Loucy (cell line): ENCODE data around the gene ASXL1.

Experiments
- H2AFZ ChIP-seq: fragments of 200-600 bp; sonication (generic); 2 replicates; pipeline ENCODE4 v1.6.0; 2016; ENCODE audit warnings: antibody characterized with exemption, mild to moderate bottlenecking, low read length, moderate library complexity
- H3F3A ChIP-seq: fragments of 200-600 bp; 2 replicates; pipeline ENCODE4 v1.6.0; 2016; ENCODE audit warnings: antibody characterized with exemption, low read depth, mild to moderate bottlenecking
- H3K27me3 ChIP-seq: fragments of 200-600 bp; sonication (generic); 2 replicates; pipeline ENCODE4 v1.6.1; 2014; ENCODE audit warnings: low read length, mild to moderate bottlenecking; ENCODE audit not compliant: insufficient read depth, poor library complexity, severe bottlenecking
- H3K36me3 ChIP-seq: fragments of 200-600 bp; sonication (generic); 2 replicates; pipeline ENCODE4 v1.6.1; 2016; ENCODE audit warnings: low read length; ENCODE audit not compliant: insufficient read depth
- H3K4me1 ChIP-seq: fragments of 200-600 bp; sonication (generic); 2 replicates; pipeline ENCODE4 v1.5.1; 2014; ENCODE audit warnings: low read length, mild to moderate bottlenecking; ENCODE audit not compliant: insufficient read depth, poor library complexity, severe bottlenecking
- H3K4me2 ChIP-seq: fragments of 200-600 bp; sonication (generic); 2 replicates; pipeline ENCODE4 v1.6.0; 2014; ENCODE audit warnings: antibody characterized with exemption, low read length, low read depth, mild to moderate bottlenecking; ENCODE audit not compliant: poor library complexity, severe bottlenecking
- H3K4me3 ChIP-seq: fragments of 200-600 bp; sonication (generic); 2 replicates; pipeline ENCODE4 v1.5.1; 2014; ENCODE audit warnings: low read length, mild to moderate bottlenecking, mixed read lengths; ENCODE audit not compliant: poor library complexity, severe bottlenecking
- H3K79me2 ChIP-seq: fragments of 200-600 bp; sonication (generic); 2 replicates; pipeline ENCODE4 v1.6.1; 2014; ENCODE audit warnings: low read length; ENCODE audit not compliant: insufficient read depth
- H3K9ac ChIP-seq: fragments of 200-600 bp; sonication (generic); 2 replicates; pipeline ENCODE4 v1.6.0; 2014; ENCODE audit warnings: mild to moderate bottlenecking, low read depth, low read length, moderate library complexity; ENCODE audit not compliant: poor library complexity, severe bottlenecking
- H3K9me2 ChIP-seq: fragments of 200-600 bp; sonication (generic); replicated peaks from 2 replicates; pipeline ENCODE4 v1.6.1; 2016; ENCODE audit warnings: low read depth, low read length, mixed read lengths
- H3K9me3 ChIP-seq: fragments of 200-600 bp; sonication (generic); 2 replicates; pipeline ENCODE4 v1.6.1; 2014; ENCODE audit warnings: mild to moderate bottlenecking, antibody characterized with exemption, low read length, low read depth; ENCODE audit not compliant: insufficient read depth
- H4K20me1 ChIP-seq: fragments of 200-600 bp; sonication (generic); 2 replicates; pipeline ENCODE4 v1.6.0; 2014; ENCODE audit warnings: antibody characterized with exemption, low read length, mild to moderate bottlenecking; ENCODE audit not compliant: insufficient read depth, poor library complexity, severe bottlenecking
- EZH2phosphoT487 ChIP-seq: fragments of 200-600 bp; IDR thresholded peaks from 2 replicates; pipeline ENCODE4 v1.6.1; 2018; ENCODE audit warnings: antibody characterized with exemption, mild to moderate bottlenecking, moderate library complexity, borderline replicate concordance
- TF ChIP-seq, protein P1 (sequence below): fragments of 200-600 bp; sonication (generic); conservative IDR thresholded peaks from 2 replicates; pipeline ENCODE4 v1.5.1; 2014; ENCODE audit warnings: mild to moderate bottlenecking, antibody characterized with exemption, low read length

Gene ASXL1

DNA sequence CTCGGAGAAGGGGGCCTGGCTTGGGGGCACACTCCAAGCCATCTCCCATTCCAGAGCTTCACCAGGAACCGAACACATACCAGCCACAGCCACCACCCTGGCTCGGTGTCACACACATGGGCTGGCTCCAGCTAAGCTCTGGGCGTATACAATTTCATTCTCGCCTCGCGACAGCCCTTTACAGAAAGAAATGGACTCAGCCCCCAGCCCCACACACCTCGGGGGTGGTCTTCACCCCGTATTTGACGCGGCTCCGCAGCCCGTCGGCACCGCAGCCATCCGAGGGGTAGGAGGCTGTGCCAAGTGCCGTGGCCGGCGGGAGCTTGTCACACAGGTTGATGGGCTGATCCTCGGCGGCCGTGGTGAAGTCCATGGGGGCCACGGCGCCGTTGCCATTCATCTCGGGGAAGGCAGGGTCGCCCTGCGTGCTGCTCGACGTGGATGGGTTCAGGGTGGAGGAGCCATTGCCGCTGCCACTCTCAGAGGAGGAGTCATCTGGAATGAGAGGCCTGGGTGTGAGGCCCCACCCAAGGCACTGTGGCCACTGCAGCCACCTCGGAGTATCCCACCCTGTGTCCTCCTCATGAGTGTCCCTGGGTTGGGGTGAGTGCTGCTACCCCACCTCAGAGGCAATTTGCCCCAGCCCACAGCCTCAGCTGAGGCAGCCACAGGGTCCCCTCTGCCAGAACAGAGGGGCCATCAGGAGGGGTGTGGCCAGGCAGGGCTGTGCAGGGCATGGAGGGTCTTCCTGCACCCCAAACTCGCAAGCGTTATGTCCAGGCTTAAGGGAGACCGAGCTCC, 98.0 kb downstream of the ASXL1 start:
- Histone ChIP-seq H4K20me1 (peaks cover 40% of the 10 kb centered on the region), H3K9me3 (no peaks in the 10 kb centered on the region), H3K4me2 (no peak overlapping the region), H3F3A (no peaks in the 10 kb centered on the region), H2AFZ (no peak overlapping the region), H3K79me2 (peaks cover 47% of the 10 kb centered on the region), H3K36me3 (peaks cover 85% of the 10 kb centered on the region; the same call in 1 of the 2 replicates), H3K4me3 (no peak overlapping the region), H3K4me1 (peaks cover 9% of the 10 kb centered on the region), H3K9me2 (no peaks in the 10 kb centered on the region), H3K9ac (no peak overlapping the region), H3K27me3 (no peaks in the 10 kb centered on the region)
- TF ChIP-seq, protein P1, sequence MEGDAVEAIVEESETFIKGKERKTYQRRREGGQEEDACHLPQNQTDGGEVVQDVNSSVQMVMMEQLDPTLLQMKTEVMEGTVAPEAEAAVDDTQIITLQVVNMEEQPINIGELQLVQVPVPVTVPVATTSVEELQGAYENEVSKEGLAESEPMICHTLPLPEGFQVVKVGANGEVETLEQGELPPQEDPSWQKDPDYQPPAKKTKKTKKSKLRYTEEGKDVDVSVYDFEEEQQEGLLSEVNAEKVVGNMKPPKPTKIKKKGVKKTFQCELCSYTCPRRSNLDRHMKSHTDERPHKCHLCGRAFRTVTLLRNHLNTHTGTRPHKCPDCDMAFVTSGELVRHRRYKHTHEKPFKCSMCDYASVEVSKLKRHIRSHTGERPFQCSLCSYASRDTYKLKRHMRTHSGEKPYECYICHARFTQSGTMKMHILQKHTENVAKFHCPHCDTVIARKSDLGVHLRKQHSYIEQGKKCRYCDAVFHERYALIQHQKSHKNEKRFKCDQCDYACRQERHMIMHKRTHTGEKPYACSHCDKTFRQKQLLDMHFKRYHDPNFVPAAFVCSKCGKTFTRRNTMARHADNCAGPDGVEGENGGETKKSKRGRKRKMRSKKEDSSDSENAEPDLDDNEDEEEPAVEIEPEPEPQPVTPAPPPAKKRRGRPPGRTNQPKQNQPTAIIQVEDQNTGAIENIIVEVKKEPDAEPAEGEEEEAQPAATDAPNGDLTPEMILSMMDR, result no peak
- TF ChIP-seq EZH2phosphoT487, result no peak

DNA sequence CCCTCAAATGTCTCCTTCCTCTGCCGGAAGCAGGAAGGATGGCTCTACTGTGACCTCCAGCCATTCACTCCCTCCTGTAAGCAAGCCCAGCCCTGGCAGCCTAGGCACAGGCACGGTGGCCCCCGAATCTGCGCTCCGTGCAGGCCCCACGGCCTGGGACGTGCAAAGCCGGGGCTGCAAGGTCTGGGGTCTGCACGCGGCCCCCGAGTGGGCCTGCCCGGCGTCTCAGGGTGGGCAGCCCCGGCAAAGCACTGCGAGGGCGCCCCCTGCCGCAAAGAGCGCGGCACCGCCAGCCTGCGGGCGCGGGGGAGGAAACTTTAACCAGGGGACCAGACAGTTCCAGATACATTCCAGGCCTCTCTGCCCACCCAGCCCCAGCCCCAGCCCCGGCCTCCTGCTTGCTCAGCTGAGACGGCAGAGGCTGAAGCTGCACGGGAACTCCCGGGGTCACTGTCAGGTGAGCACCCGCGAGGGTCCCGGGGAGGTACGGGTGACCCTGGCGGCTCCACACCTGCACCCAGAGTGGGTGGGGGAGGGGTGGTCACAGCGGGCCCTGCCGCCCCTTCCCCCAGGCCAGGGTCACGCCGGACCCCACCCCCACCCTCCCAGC, 98.8 kb downstream of the ASXL1 start:
- Histone ChIP-seq H3F3A (no peaks in the 10 kb centered on the region), H3K9ac (no peak overlapping the region), H3K79me2 (peaks cover 50% of the 10 kb centered on the region), H3K36me3 (peaks cover 84% of the 10 kb centered on the region; the same call in 1 of the 2 replicates), H3K9me2 (no peaks in the 10 kb centered on the region), H3K4me3 (no peak overlapping the region), H3K27me3 (no peaks in the 10 kb centered on the region), H3K4me2 (no peak overlapping the region), H4K20me1 (peaks cover 45% of the 10 kb centered on the region), H3K4me1 (peaks cover 8% of the 10 kb centered on the region), H3K9me3 (no peaks in the 10 kb centered on the region), H2AFZ (no peak overlapping the region)
- TF ChIP-seq, protein P1, result no peak
- TF ChIP-seq EZH2phosphoT487, result no peak

DNA sequence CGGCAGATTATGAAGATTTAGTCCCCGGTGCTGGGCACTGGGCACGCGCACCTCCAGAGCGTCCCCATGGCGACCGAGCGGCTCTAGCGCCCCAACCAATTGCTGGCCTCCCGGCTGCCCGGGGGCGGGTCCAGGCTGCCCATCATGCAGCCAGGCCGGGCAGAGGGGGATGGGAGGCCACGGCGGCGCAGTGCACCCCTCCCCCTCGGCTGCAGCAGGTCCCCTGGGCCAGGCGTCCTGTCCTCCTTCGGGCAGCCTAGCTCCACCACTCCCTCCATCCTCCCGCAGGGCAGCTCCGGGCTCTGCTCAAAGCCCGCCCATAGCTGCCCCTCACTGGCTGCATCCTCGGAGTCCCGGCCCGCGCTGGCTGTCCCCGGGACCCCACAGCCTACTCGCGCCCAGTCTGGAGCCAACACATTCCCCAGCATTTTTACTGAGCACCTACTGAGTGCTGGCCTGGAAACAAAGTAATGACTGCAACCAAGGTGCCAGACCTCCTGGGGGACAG, 99.4 kb downstream of the ASXL1 start:
- Histone ChIP-seq H3K27me3 (no peaks in the 10 kb centered on the region), H2AFZ (no peak overlapping the region), H3K79me2 (peaks cover 50% of the 10 kb centered on the region), H3K4me1 (peaks cover 3% of the 10 kb centered on the region), H3K4me2 (no peak overlapping the region), H3K9me2 (no peaks in the 10 kb centered on the region), H3K9ac (no peak overlapping the region), H3K4me3 (no peak overlapping the region), H3K36me3 (peaks cover 84% of the 10 kb centered on the region; the same call in 1 of the 2 replicates), H4K20me1 (peaks cover 49% of the 10 kb centered on the region), H3F3A (no peaks in the 10 kb centered on the region), H3K9me3 (no peaks in the 10 kb centered on the region)
- TF ChIP-seq, protein P1, result no peak
- TF ChIP-seq EZH2phosphoT487, result no peak
